Testis (tissue), 2 donors: ENCODE results near the gene SPIRE1.

Experiments
- POLR2A ChIP-seq: fragments of 450-650 bp; IDR thresholded peaks from one replicate; pipeline ENCODE4 v1.6.1; 2017; ENCODE audit warnings: antibody characterized with exemption, mild to moderate bottlenecking, moderate library complexity
- TF ChIP-seq, protein P1 (sequence below), 3 experiments: fragments of 450-650 bp in 2 of 3; fragments of 200-600 bp in 1 of 3; sonication (generic) in 1 of 3; IDR thresholded peaks; one replicate each; pipeline ENCODE4 v1.5.1; 2016 to 2019; ENCODE audit warnings: antibody characterized with exemption in 3 of 3, mild to moderate bottlenecking in 2 of 3, moderate library complexity in 1 of 3

DNA sequence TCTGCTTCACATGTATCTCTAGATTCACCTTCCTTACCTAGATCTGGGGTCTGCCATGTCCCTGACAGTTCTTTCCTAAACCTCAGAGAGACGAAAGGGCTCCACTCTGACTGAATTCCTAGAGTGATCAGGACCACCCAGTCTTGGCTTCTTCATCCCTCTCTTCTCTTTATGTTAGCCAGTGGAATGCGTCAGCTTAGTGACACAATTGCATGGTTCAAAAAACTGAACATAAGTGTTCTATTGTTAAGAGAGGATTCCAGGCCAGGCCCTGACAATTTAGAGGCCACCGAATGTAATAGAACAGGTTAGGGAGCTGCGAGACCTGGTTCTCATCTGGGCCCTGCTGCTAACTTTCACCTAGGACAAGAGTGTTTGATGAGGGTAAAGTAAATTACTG is 240.2 kb downstream of the SPIRE1 start:
- no peak for TF ChIP-seq POLR2A
- TF ChIP-seq, protein P1, sequence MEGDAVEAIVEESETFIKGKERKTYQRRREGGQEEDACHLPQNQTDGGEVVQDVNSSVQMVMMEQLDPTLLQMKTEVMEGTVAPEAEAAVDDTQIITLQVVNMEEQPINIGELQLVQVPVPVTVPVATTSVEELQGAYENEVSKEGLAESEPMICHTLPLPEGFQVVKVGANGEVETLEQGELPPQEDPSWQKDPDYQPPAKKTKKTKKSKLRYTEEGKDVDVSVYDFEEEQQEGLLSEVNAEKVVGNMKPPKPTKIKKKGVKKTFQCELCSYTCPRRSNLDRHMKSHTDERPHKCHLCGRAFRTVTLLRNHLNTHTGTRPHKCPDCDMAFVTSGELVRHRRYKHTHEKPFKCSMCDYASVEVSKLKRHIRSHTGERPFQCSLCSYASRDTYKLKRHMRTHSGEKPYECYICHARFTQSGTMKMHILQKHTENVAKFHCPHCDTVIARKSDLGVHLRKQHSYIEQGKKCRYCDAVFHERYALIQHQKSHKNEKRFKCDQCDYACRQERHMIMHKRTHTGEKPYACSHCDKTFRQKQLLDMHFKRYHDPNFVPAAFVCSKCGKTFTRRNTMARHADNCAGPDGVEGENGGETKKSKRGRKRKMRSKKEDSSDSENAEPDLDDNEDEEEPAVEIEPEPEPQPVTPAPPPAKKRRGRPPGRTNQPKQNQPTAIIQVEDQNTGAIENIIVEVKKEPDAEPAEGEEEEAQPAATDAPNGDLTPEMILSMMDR (IDR thresholded peaks at IDR 0.05): no peak
